ENCODE measurements around the gene GTF3C5. TPM values are rescaled to one million over a fixed set of nuclear protein-coding genes. Genes with fewer than 3 reads are reported as not detected.

GTF3C5 gene
- total and polyA plus RNA-seq, 9 of the 15 experiments (the other 6 are each of a cell fraction or from before 2014, with no cell fraction given), result 3.8 to 118 (median 83.7) TPM

- TF ChIP-seq ZNF239 (CRISPR knock-in tag; IDR thresholded peaks at IDR 0.05), result no peak
- no peak for TF ChIP-seq SRSF1 (IDR thresholded peaks at IDR 0.05; ENCODE audit: low read depth, low read length)
- TF ChIP-seq SAFB (IDR thresholded peaks at IDR 0.05; ENCODE audit: borderline replicate concordance, low read depth, low read length), result no peak
- TF ChIP-seq PTBP1 (IDR thresholded peaks at IDR 0.05; ENCODE audit: low read depth, low read length), result no peak
- no peak for TF ChIP-seq ZNF655 (CRISPR knock-in tag; IDR thresholded peaks at IDR 0.05)
- peak; percentile 59; the same call in 1 of the 2 replicates for TF ChIP-seq NFRKB (IDR thresholded peaks at IDR 0.05; ENCODE audit: low read depth)
- 0 out of 2 replicates have a peak, but pooled peaks have one; percentile 44 for TF ChIP-seq TRIM28 (IDR thresholded peaks at IDR 0.05)
- TF ChIP-seq GABPB1 (CRISPR knock-in tag; IDR thresholded peaks at IDR 0.05), result 0 out of 2 replicates have a peak, but pooled peaks have one; percentile 22
- no peak for TF ChIP-seq RBM14 (IDR thresholded peaks at IDR 0.05; ENCODE audit: borderline replicate concordance, insufficient read depth, low read depth, low read length)
- no peak for TF ChIP-seq ZNF140 (CRISPR knock-in tag; IDR thresholded peaks at IDR 0.05)
- no peak for TF ChIP-seq ZFPM2 (CRISPR knock-in tag; IDR thresholded peaks at IDR 0.05)
- no peak for TF ChIP-seq ZNF347 (CRISPR knock-in tag; IDR thresholded peaks at IDR 0.05; ENCODE audit: low read depth)
- no peak for TF ChIP-seq XRCC4 (IDR thresholded peaks at IDR 0.05; ENCODE audit: extremely low read depth, insufficient read depth, insufficient read length)
- no peak for TF ChIP-seq NELFE (IDR thresholded peaks at IDR 0.05; ENCODE audit: insufficient read depth, insufficient read length)
- TF ChIP-seq DDX20 (tag; IDR thresholded peaks at IDR 0.05; ENCODE audit: low read depth), result no peak
- TF ChIP-seq USF1 (CRISPR knock-in tag; IDR thresholded peaks at IDR 0.05), result no peak; the same call in 1 of the 2 replicates
- no peak for TF ChIP-seq CREB3L1 (IDR thresholded peaks at IDR 0.05; ENCODE audit: borderline replicate concordance, low read depth)
- no peak for TF ChIP-seq RBM15 (IDR thresholded peaks at IDR 0.05; ENCODE audit: insufficient read depth, low read length)
- no peak for TF ChIP-seq RBM25 (IDR thresholded peaks at IDR 0.05; ENCODE audit: low read depth, low read length, severe bottlenecking)
- TF ChIP-seq YBX1 (IDR thresholded peaks at IDR 0.05), result no peak
- TF ChIP-seq NR0B1 (IDR thresholded peaks at IDR 0.05; ENCODE audit: partially characterized antibody), result no peak
- TF ChIP-seq NR2F6 (CRISPR knock-in tag; IDR thresholded peaks at IDR 0.05), result no peak
These were observed 31.8 kb upstream of the GTF3C5 start (continued) for GRCh38 chr9:132998831-132999635.
